D721Med (cell line): ENCODE measurements around the gene CUL2.
A peak's percentile ranks its signal among the peaks of the same experiment; 100 is the strongest.

Source experiments
- DNase-seq: peaks from one replicate; pipeline ENCODE4 v3.0.0; 2011; ENCODE audit warnings: low spot score; ENCODE audit not compliant: insufficient read length
- FAIRE-seq: peaks from 2 replicates; lab custom pipeline; 2011; peaks lifted over from hg19 to GRCh38; lab: Jason Lieb, UNC
- TF ChIP-seq, protein P1 (sequence below): IDR thresholded peaks from 2 replicates; pipeline ENCODE4 v1.5.1; 2012; ENCODE audit warnings: mild to moderate bottlenecking, control low read depth; ENCODE audit not compliant: insufficient read depth; ENCODE audit errors: missing control alignments

The CUL2 gene

DNA sequence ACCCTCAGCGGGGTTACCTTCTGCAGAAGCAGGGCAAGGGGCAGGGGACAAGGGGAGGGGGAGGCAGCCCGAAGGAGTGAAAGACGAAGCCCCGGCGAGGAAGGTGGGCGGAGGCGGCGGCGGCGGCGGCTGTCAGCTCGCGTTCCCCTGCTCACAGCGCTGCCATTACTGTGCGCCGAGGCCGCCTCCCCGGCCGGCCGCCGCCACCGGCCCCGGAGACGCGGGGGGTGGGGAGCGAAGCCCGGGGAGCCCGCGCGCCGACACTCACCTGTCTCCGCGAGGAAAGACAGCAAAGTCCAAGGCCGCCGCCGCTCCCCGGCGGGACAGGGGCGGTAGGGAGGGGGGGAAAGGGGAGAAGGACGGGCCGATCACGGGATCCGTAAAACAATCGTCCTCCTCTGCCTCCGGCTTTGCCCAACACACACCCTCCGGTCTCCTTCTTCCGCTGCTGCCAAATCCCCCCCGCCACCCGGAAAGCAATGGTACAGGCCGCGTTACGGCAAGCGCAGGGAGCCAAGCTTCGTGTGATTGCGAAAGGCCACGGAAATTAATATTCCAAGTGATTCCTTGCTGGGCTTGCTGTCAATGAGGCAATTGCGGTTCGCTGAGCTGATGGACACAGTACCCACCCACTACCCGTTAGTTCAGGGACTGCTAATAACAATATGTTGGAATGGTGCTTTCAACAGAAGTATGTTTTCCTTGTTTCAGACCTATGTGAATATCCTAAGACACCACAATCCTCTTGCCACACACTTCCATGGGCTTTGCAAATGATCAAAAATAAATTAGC lies at the start of gene CUL2:
Gene CUL2 (minus strand): TSS at position 180 of the 793 bp plus-strand sequence. CDS start 19,024 bp downstream, outside the sequence.
- TF ChIP-seq, protein P1, sequence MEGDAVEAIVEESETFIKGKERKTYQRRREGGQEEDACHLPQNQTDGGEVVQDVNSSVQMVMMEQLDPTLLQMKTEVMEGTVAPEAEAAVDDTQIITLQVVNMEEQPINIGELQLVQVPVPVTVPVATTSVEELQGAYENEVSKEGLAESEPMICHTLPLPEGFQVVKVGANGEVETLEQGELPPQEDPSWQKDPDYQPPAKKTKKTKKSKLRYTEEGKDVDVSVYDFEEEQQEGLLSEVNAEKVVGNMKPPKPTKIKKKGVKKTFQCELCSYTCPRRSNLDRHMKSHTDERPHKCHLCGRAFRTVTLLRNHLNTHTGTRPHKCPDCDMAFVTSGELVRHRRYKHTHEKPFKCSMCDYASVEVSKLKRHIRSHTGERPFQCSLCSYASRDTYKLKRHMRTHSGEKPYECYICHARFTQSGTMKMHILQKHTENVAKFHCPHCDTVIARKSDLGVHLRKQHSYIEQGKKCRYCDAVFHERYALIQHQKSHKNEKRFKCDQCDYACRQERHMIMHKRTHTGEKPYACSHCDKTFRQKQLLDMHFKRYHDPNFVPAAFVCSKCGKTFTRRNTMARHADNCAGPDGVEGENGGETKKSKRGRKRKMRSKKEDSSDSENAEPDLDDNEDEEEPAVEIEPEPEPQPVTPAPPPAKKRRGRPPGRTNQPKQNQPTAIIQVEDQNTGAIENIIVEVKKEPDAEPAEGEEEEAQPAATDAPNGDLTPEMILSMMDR = no peak
- DNase-seq = peak; percentile 77
- no peak for FAIRE-seq

DNA sequence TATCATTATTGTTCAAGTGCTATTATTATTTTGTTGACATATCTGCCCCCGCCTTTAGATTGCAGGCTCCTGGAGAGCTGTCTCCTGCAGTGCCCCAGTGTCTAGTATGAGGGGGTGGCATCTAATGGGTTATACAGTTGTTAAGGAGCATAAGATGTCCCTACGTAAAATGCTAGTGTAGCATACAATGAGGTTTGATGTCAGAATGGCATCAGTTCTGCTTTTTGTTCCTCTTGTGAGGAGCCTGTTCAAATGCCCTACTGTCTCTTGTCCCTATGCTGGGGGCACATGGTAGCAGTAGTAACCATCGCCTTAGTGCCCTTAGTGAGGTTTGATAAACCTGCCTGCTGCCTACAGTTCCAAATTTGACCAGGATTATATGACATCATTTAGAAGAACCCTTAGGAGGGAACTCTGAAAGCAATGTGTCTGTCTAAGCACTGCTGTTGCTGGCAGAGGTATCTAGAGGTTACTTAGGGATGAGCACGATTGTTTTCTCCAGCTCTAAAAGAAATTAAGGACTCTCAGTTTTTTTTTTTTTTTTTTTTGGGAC lies 46.2 kb upstream of the CUL2 start:
- FAIRE-seq = no peak
- TF ChIP-seq, protein P1 = no peak
- DNase-seq = no peak

DNA sequence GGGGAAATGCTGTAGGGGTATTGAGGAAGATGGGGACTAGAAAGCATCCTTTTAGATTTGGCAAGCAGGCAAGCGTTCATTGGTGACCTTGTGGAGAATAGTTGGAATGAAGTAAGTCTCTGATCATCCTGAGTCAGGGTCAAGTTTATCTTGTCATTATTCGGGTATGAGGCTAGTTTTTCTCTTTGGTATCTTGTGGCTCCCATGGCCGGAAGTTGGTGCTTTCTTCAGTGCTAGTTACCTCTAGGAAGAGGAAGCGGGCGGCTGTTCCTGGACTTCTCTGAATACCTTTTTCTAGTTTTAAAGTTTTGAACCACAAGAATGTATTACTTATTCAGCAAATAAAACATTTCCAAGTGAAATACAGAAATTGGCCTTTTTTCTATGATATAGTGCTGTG lies 45.7 kb upstream of the CUL2 start:
- TF ChIP-seq, protein P1 = no peak
- FAIRE-seq = no peak

DNA sequence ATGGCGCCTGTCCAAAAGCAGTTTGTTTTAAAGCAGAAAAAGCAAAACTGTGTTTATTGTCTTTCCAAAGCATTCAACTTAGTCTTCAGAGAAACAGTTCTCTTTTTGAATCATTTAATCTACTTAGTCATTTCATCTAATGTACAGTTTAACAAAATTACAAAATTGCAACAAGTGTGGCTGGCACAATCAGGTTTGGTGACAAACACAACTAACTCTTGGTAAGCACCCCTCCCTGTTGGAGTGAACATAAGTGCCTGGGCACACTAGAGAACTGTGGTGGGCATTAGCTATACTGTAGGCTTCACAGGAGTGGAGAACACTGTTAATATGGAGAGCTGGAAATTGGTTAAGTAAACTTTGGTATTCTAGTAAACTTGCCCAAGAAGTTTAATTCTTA lies 43.4 kb upstream of the CUL2 start:
- FAIRE-seq (no peak), DNase-seq (no peak)
- TF ChIP-seq, protein P1 = no peak

More for the DNA sequence above, 45.7 kb upstream of the CUL2 start:
- no peak for DNase-seq

DNA sequence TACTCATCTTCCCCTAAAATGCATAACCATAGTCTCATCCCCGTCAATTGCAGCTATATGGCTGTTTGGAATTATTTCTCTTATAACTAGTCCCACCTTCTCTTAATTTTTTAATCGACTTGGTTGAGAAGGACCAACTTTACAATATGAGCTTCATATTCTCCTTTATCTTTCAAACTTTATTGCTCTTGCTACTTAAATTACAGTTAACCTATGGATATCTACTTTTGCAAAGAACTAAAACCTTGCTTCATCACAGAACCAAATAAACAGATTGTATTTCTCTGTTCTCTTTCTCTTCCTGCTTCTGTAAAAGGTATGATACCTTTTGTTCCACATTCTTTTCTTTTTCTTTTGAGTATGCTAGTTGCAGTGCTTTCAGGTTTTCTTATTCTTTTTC lies 42.6 kb upstream of the CUL2 start:
- no peak for DNase-seq
- no peak for FAIRE-seq
- TF ChIP-seq, protein P1 = no peak

DNA sequence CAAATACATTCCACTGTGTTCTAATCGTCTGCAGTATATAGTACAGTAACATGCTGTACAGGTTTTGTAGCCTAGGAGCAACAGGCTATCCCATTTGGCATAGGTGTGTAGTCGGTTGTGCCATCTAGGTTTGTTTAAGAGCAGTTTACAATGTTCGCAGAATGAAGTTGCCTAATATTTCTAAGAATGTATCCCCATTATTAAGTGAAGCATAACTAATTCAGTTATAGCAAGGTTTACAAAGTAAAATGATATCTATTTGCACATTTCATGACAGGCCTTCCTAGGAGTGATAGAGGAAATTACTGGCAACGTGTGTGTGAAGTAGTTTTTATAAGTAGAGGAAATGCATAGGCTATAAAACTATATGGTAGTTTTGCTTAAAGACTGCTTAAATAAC lies 40.5 kb upstream of the CUL2 start:
- FAIRE-seq = no peak
- DNase-seq = no peak
- TF ChIP-seq, protein P1 = no peak

DNA sequence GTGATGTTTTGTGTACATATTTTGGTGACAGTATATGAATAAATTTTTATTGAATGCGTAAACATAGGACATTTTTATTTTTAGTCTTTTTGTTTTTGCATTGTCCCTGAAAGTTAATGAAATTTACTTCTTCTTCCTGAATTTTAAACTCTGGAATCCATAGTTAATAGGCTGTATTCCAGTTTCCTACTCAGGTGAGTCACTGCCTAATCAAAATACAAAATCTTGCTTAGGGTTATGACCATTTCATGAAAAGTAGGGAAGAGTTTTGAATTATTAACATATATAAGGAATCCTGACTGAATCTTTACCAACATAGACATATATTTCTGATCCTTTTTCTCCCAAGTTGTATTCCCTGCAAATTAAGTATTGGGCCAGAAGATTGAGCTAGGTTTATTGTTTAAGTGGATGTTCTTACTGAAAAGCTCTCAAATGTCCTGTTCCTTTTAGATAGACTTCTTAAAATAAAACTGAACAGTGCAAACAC lies 39.1 kb upstream of the CUL2 start:
- DNase-seq = no peak
- TF ChIP-seq, protein P1 = no peak
- FAIRE-seq = no peak
